HG03342 (cell line): ENCODE measurements around the gene PUM1.

ENCODE experiments used
- ATAC-seq: cut with Tn5 transposase; IDR thresholded peaks from one replicate; pipeline ENCODE4 v1.9.1; 2021; ENCODE audit warnings: mild to moderate bottlenecking, moderate library complexity; ENCODE audit not compliant: unreplicated experiment

PUM1 gene

DNA sequence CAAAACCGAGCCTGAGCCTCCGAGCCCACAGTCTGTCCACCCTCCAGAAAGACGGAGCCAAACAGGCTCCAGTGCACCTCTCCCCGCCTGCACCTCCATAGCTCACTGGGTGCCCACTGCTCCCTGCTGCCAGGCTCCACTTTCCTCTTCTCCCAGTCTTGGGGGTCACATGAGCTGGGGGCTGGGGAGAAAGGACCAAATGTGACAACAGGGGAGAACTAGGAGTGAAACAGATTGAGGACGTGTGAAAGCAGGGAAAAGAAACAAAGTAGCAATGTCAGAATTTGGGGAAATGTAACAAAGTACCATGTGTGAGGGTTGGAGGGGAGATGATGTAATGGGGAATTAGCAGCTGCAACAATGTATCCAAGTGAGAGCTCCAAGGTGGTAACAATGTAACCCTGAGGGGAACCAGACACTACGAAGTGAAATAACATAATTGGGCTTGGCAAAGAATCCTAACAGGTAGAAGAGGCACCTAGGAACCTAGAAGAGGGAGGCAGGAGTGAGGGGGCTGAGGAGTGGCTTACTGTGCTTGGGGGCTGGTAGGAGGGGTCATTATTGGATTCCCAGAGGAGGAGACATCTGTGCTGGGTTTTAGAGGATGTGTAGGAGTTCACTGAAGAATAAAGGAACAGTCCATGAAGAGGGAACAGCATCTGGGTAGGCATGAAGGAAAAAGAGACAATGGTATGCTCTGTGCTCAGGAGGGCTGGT, 169.4 kb downstream of the PUM1 start:
- no peak for ATAC-seq

DNA sequence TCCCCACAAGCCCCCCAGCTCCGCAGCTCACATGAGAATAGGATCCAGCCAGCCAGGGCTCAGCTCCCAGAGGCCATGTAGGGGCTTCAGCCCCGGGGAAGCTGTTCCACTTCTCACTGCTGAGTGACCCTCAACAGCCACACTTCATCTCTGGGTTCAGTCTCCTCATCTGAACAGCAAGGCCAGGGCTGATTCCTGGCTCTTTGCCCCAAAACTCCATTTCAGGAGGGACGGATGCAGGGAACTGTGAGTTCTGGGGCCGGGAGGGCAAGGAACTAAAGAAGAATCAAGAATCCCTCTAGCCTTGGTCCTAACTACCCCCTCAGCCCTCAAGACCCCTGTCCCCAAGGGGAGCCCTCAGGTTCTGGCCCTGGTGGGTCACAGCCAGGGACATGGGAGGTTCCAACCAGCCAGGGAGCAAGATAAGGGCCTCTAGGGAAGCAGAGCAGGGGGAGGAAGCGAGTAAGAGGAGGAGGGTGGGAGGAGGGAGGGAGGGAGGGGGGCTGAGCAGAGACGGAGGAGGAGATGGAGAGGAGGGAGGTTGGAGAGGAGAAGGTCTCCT, 170.1 kb downstream of the PUM1 start:
- no peak for ATAC-seq

DNA sequence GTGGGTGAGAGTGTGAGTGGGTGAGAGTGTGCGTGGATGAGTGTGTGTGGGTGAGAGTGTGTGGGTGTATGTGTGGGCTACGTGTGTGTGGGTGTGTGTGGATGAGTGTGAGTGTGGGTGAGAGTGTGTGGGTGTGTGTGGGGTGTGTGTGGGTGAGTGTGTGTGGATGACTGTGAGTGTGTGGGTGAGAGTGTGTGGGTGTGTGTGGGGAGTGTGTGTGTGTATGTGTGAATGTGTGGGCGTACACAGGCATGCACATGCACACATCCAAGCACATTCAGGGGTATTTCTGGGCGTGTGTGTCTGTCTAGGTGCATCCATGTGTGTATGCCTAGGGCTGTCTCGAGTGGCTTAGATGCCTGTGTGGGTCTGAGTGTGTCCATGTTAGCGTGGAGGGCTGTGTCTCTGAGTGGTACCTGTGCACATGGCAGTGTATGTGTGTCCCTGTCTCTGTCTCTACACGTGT, 171.0 kb downstream of the PUM1 start:
- no peak for ATAC-seq

DNA sequence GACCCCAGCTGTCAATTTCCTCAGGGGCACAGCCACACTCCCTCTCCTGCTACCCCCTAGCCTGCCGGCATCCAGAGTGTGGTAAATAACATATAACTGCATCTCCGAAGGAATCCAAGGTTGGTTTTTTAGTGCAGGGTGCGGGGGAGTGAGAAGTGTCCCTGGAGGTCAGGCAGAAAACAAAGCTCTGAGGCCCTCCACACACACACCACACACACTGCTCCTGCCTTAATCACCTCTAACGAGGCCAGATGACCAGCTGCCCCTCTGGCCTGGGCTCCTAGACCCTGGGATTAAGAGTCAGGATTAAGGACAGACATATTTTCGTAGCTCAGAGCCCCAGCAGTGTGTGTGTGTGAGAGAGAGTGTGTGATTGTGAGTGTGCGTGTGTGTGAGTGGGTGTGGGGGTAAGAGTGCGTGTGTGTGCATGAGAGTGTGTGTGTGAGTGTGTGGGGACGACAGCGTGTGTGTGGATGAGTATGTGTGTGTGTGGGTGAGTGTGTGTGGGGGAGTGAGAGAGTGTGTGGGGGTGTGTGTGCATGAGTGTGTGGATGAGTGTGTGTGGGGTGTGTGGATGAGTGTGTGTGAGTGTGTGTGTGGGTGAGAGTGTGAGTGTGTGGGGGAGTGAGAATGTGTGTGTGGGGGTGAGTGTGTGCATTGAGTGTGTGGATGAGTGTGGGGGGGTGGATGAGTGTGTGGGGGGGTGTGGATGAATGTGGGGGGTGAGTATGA, 171.6 kb downstream of the PUM1 start:
- no peak for ATAC-seq

DNA sequence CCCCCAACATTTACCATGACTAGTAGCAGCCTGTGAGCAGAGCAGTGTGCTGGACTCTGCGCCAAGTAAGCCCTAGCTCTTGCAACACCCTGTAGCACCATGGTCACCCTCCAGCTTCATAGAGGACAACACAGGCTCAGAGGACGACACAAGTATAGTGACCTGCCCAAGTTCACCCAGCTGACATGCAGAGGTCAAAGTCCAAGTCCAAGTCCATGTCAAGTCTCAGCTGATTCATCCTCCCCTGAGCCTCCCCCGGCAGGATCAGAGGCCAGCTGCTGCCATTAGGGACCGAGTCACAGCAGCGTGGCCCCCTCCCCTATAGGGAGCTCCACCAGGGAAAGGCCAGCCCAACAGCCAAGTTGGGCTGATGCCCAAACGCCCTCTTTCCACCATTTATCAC, 172.8 kb downstream of the PUM1 start:
- no peak for ATAC-seq

DNA sequence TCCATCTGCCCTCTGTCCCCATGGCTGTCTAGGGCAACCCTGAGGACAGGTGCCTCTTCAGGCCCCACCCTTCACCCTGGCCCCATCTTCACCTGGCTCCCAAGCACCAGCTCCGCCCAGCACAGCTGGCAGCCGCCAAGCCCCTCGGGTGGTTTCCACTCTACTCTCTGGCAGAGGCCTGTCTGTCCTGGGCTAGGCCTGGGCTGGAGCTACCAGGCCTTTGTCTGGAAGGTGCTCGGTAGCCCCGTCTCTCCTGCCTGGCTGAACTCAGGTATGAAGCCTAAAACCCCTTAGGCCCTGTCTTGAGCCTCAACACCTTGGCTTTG, 174.3 kb downstream of the PUM1 start:
- no peak for ATAC-seq

DNA sequence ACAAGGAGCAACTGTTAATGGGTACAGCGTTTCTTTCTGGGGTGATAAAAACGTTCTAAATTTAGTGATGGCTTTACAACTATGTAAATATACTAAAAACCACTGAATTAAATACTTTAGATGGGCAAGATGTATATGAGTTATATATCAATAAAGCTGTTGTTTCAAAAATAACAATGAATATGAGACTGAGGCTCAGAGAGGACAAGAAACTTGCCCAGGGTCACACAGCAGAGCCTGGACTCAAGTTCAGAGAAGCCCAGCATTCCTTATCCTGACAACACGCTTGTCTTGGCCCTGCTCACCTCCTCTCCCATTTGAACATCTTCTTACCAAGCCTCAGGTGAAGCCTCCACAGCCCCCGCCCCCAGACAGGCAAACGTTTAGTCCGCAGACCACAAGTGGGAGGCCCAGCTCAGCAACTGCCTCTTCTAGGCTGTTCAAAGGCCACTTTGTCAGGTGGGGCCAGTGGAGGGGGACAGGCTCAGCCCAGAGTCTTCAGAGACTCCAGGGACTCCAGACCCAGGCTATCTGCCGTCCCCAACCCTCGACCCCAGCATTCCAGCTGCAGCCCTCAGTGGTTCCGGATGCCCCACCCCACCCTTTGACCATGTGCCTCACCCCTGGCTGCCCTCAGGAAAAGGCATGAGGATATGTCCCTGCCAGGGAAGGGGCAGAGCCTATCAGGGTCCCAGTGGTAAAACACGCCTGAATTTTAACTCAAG, 174.9 kb downstream of the PUM1 start:
- ATAC-seq = no peak

GRCh38 chr1:30889511-30889910, 176.0 kb downstream of the PUM1 start:
- no peak for ATAC-seq

GRCh38 chr1:30888975-30889374, 176.5 kb downstream of the PUM1 start:
- no peak for ATAC-seq

GRCh38 chr1:30888391-30888790, 177.1 kb downstream of the PUM1 start:
- ATAC-seq = no peak

DNA sequence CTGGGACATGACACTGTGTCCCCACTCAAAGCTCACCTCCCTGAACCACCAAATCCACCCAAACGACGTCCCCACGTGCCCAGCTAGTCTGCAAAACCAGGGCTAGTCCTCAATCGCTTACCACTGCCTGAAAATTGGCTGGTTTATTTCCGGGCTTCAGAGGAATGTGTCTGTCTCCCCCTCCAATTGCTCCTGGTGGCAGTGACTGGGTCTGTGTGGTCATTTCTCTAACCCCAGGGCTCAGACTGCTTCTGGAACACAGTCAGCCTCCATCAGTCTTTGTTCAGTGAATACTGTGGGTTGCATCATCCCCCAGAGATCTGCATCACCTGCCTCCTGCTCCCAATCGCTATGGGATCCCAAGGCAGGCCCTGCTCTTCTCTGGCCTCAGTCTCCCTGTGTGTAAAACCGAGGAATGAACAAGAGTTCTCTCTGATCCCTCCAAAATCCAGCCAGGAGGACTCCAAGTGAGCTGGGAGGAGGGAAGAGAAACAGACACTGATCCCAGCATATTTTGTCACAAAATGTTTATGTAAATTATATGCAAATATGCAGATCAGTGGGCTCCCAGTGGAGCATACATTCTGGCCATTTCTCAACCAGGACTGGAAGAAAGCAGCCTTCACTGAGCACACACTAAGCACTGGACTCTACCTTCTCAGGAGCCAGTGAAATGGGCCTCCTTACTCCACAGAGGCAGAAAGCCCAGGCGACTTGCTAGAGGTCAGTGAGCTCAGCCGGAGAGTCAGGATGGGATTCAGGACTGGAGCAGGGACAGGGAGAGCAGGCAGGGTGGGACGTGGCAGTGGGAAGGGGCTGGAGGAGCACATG, 177.8 kb downstream of the PUM1 start:
- no peak for ATAC-seq

GRCh38 chr1:30886710-30887428, 178.6 kb downstream of the PUM1 start:
- no peak for ATAC-seq

DNA sequence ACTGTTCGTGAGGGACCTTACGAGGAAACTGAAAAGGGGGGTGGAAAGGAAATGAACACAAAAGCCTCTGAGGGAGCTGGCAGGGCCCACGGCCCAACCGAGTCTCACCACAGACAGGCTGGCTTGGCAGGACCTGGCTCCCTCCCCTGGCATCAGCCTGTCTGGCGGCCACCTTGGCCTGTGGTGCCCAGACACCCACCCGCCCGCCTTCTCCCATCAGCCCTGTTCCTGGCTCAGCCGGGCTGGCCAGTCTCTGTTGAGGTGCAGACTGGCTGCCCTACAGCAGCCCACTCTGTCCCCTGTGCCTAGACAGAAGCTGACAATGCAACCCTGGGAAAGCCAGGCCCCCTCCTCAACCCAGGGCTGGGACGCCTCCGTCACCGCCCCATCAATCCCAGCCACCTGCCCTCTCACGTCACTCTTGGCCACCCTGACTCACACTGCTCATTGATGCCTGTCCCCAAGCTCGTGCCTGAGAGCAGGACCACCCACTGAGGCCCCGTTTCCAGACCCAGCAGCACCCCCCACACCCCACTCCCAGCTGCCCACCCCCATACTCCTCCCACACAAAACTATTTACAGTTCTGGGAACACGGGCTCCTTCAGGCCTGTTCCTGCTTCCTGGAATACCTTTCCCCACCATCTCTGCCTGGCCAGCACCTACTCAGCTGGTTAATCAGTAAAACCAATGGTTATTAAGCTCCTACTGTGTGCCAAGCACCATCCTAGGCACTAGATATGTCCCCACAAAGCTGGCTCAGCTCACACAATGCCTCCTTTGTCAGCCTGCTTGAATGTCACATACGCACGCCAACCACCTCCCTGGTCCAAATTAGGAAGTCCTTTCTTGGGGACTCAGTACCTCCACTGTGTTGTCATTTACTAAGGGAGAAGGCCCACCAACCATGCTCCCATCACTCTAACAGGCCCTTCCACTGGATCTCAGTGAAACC, 179.7 kb downstream of the PUM1 start:
- ATAC-seq = no peak

DNA sequence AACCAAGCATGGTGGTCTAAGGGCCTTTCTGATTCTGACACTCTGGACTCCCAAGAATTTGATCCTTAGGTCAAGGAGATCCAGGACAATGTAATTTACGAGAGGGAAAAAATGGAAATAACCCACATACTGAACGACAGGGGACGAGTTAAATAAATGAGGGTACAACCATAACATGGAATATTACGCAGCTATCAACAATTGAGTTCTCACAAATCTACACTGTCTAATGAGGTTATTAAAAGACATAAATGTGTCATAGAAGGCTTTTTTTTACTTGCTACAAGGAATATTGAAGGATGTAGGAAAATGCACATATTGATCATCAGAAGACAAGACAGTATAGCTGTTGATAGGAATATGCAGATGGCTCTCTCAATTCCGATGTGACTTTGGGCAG, 180.8 kb downstream of the PUM1 start:
- no peak for ATAC-seq

DNA sequence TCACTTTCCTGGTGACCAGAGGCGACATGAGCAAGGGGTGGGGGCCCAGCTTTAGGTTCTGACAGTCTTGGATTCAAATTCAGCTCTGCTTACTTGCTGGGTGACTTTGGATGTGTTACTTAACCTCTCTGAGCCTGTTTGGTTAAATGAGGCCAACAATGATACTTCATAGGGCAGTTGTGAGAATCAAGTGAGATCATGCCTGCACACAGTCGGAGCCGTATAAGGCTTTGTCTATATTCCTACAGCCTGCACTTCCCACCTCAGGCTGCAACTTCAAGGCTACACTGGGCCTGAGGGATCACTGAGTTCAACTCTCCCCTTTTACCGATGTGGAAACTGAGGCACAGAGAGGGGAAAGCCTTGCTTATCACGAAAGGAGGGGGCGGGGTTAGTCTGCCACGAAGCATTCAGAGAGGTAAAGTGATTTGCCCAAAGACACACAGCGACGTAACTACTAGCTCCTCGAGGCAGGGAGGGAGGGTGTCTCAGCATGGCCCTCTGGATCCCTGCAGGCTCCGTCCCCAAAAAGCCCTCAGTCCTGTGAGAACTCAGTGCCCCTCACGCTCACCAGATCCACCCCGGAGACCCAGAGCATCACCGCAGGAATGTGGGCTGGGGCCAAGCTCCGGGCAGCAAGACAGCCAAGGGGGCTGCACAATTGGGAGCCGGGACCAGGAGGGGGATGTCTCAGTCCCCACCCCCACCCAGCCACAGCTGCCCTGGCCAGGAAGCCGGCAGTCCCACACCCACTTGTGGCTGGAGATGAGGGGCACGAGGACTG, 181.9 kb downstream of the PUM1 start:
- ATAC-seq = no peak

GRCh38 chr1:30882678-30883388, 182.7 kb downstream of the PUM1 start:
- ATAC-seq = no peak
